HG02571 (cell line): ENCODE data around the gene TM9SF4.

Source experiments
- ATAC-seq: cut with Tn5 transposase; IDR thresholded peaks from one replicate; pipeline ENCODE4 v1.9.1; 2021; ENCODE audit warnings: mild to moderate bottlenecking, moderate library complexity; ENCODE audit not compliant: unreplicated experiment

TM9SF4 gene

GRCh38 chr20:32109392-32110172 lies at the start of gene TM9SF4:
TSS of gene TM9SF4 (plus strand) at chr20:32109714. CDS start at chr20:32109741, 27 bp downstream.
- peak; percentile 90 for ATAC-seq

- no peak for ATAC-seq
Observed at GRCh38 chr20:32062776-32063170, 46.7 kb upstream of the TM9SF4 start.

GRCh38 chr20:32063695-32064094 lies 45.8 kb upstream of the TM9SF4 start:
- no peak for ATAC-seq

GRCh38 chr20:32064667-32065066 lies 44.8 kb upstream of the TM9SF4 start:
- no peak for ATAC-seq

- no peak for ATAC-seq
Observed at GRCh38 chr20:32067234-32067821, 42.2 kb upstream of the TM9SF4 start.

GRCh38 chr20:32068174-32068573 lies 41.3 kb upstream of the TM9SF4 start:
- ATAC-seq: no peak

GRCh38 chr20:32069711-32070110 lies 39.8 kb upstream of the TM9SF4 start:
- ATAC-seq: no peak

GRCh38 chr20:32070282-32070681 lies 39.2 kb upstream of the TM9SF4 start:
- no peak for ATAC-seq

GRCh38 chr20:32070690-32071213 lies 38.8 kb upstream of the TM9SF4 start:
- no peak for ATAC-seq

- no peak for ATAC-seq
Observed at GRCh38 chr20:32071395-32072167, 37.9 kb upstream of the TM9SF4 start.

GRCh38 chr20:32072168-32072750 lies 37.3 kb upstream of the TM9SF4 start:
- no peak for ATAC-seq

- ATAC-seq: no peak
Observed at GRCh38 chr20:32075534-32075933, 34.0 kb upstream of the TM9SF4 start.

GRCh38 chr20:32077190-32077589 lies 32.3 kb upstream of the TM9SF4 start:
- no peak for ATAC-seq

- no peak for ATAC-seq
Observed at GRCh38 chr20:32078322-32078721, 31.2 kb upstream of the TM9SF4 start.

GRCh38 chr20:32078791-32079190 lies 30.7 kb upstream of the TM9SF4 start:
- ATAC-seq: no peak

GRCh38 chr20:32079655-32080109 lies 29.8 kb upstream of the TM9SF4 start:
- ATAC-seq: no peak

- no peak for ATAC-seq
Observed at GRCh38 chr20:32080783-32081182, 28.7 kb upstream of the TM9SF4 start.

GRCh38 chr20:32083469-32083868 lies 26.0 kb upstream of the TM9SF4 start:
- ATAC-seq: no peak

GRCh38 chr20:32087070-32087469 lies 22.4 kb upstream of the TM9SF4 start:
- ATAC-seq: no peak

- ATAC-seq: no peak
Observed at GRCh38 chr20:32088759-32089158, 20.8 kb upstream of the TM9SF4 start.
